Activated naive CD8-positive, alpha-beta T cell (primary cell): Measurements from ENCODE around the gene ZNF621.

Experiments used
- H3K27ac Mint-ChIP-seq: one replicate; pipeline ENCODE4 v1.8.0; 2021; ENCODE audit warnings: mixed read lengths
- H3K27me3 Mint-ChIP-seq: one replicate; pipeline ENCODE4 v1.8.0; 2021; ENCODE audit warnings: mixed read lengths
- H3K36me3 Mint-ChIP-seq: one replicate; pipeline ENCODE4 v1.8.0; 2021; ENCODE audit warnings: mixed read lengths
- H3K4me1 Mint-ChIP-seq: one replicate; pipeline ENCODE4 v1.8.0; 2021; ENCODE audit warnings: low read depth, mixed read lengths
- H3K4me3 Mint-ChIP-seq: one replicate; pipeline ENCODE4 v1.8.0; 2021; ENCODE audit warnings: mild to moderate bottlenecking, mixed read lengths
- H3K9me3 Mint-ChIP-seq: one replicate; pipeline ENCODE4 v1.8.0; 2021; ENCODE audit warnings: low read depth, mixed read lengths

Gene ZNF621

GRCh38 chr3:40576396-40576795, 51.6 kb downstream of the ZNF621 start:
- H3K9me3 Mint-ChIP-seq: no peaks in the 10 kb centered on the region
- no peak overlapping the region for H3K4me3 Mint-ChIP-seq
- H3K36me3 Mint-ChIP-seq: no peaks in the 10 kb centered on the region
- H3K27ac Mint-ChIP-seq: no peak overlapping the region
- H3K4me1 Mint-ChIP-seq: no peaks in the 10 kb centered on the region
- peaks cover 11% of the 10 kb centered on the region for H3K27me3 Mint-ChIP-seq

- Mint-ChIP-seq H3K4me1 (no peaks in the 10 kb centered on the region), H3K36me3 (no peaks in the 10 kb centered on the region), H3K27ac (no peak overlapping the region), H3K4me3 (no peak overlapping the region), H3K27me3 (peaks cover 6% of the 10 kb centered on the region), H3K9me3 (no peaks in the 10 kb centered on the region)
These were observed 55.8 kb downstream of the ZNF621 start for GRCh38 chr3:40580494-40581091.

GRCh38 chr3:40581166-40581565, 56.4 kb downstream of the ZNF621 start:
- no peaks in the 10 kb centered on the region for H3K36me3 Mint-ChIP-seq
- no peaks in the 10 kb centered on the region for H3K9me3 Mint-ChIP-seq
- H3K4me1 Mint-ChIP-seq: no peaks in the 10 kb centered on the region
- no peak overlapping the region for H3K27ac Mint-ChIP-seq
- peaks cover 6% of the 10 kb centered on the region for H3K27me3 Mint-ChIP-seq
- no peak overlapping the region for H3K4me3 Mint-ChIP-seq

GRCh38 chr3:40582401-40583027, 57.8 kb downstream of the ZNF621 start:
- H3K9me3 Mint-ChIP-seq: no peaks in the 10 kb centered on the region
- H3K4me3 Mint-ChIP-seq: no peak overlapping the region
- no peaks in the 10 kb centered on the region for H3K36me3 Mint-ChIP-seq
- no peak overlapping the region for H3K27ac Mint-ChIP-seq
- no peaks in the 10 kb centered on the region for H3K4me1 Mint-ChIP-seq
- H3K27me3 Mint-ChIP-seq: peaks cover 4% of the 10 kb centered on the region

- Mint-ChIP-seq H3K9me3 (no peaks in the 10 kb centered on the region), H3K27me3 (peaks cover 4% of the 10 kb centered on the region), H3K27ac (no peak overlapping the region), H3K4me1 (no peaks in the 10 kb centered on the region), H3K4me3 (no peak overlapping the region), H3K36me3 (no peaks in the 10 kb centered on the region)
These were observed 58.9 kb downstream of the ZNF621 start for GRCh38 chr3:40583691-40584090.

- H3K4me3 Mint-ChIP-seq: no peak overlapping the region
- no peaks in the 10 kb centered on the region for H3K4me1 Mint-ChIP-seq
- H3K27ac Mint-ChIP-seq: no peak overlapping the region
- no peaks in the 10 kb centered on the region for H3K9me3 Mint-ChIP-seq
- H3K36me3 Mint-ChIP-seq: no peaks in the 10 kb centered on the region
- peaks cover 4% of the 10 kb centered on the region for H3K27me3 Mint-ChIP-seq
These were observed 59.9 kb downstream of the ZNF621 start for GRCh38 chr3:40584625-40585189.

- H3K4me3 Mint-ChIP-seq: no peak overlapping the region
These were observed 60.7 kb downstream of the ZNF621 start for GRCh38 chr3:40585381-40586016.

GRCh38 chr3:40586901-40587300, 62.1 kb downstream of the ZNF621 start:
- H3K4me3 Mint-ChIP-seq: no peak overlapping the region
- no peaks in the 10 kb centered on the region for H3K9me3 Mint-ChIP-seq
- H3K27me3 Mint-ChIP-seq: peaks cover 3% of the 10 kb centered on the region
- H3K36me3 Mint-ChIP-seq: no peaks in the 10 kb centered on the region
- no peak overlapping the region for H3K27ac Mint-ChIP-seq
- H3K4me1 Mint-ChIP-seq: no peaks in the 10 kb centered on the region

More at GRCh38 chr3:40585381-40586016, 60.7 kb downstream of the ZNF621 start:
- H3K36me3 Mint-ChIP-seq: no peaks in the 10 kb centered on the region
- no peak overlapping the region for H3K27ac Mint-ChIP-seq
- peaks cover under 1% of the 10 kb centered on the region for H3K27me3 Mint-ChIP-seq
- H3K9me3 Mint-ChIP-seq: no peaks in the 10 kb centered on the region
- H3K4me1 Mint-ChIP-seq: no peaks in the 10 kb centered on the region

GRCh38 chr3:40588406-40588805, 63.6 kb downstream of the ZNF621 start:
- Mint-ChIP-seq H3K27me3 (peaks cover 3% of the 10 kb centered on the region), H3K36me3 (no peaks in the 10 kb centered on the region), H3K4me1 (no peaks in the 10 kb centered on the region), H3K4me3 (no peak overlapping the region), H3K27ac (no peak overlapping the region), H3K9me3 (no peaks in the 10 kb centered on the region)
